Measurements from ENCODE around the gene USP19. TPM values are rescaled to one million over a fixed set of nuclear protein-coding genes. Genes with fewer than 3 reads are reported as not detected.
A peak's percentile ranks its signal among the peaks of the same experiment; 100 is the strongest.

USP19 gene
- total RNA-seq, 2 experiments from 2014 or later = 58.3 to 68.6 TPM

- Mint-ChIP-seq H3K36me3 (peaks cover 18% of the 10 kb centered on the region), H3K4me3 (no peak overlapping the region), H3K27ac (no peak overlapping the region), H3K4me1 (peaks cover 1% of the 10 kb centered on the region), H3K9me3 (ENCODE audit: low read depth) (no peaks in the 10 kb centered on the region), H3K27me3 (no peaks in the 10 kb centered on the region)
- ATAC-seq = no peak
- CTCF ChIA-PET = interaction anchor here (1.3 kb wide), 1 partner anchor 16 kb away, joined by 3 read pairs; the partner anchor contains the start of gene QRICH1
- DNase-seq = no peak
Measured at GRCh38 chr3:49110780-49111179, 9.8 kb downstream of the USP19 start.

GRCh38 chr3:49108346-49108745 lies 12.3 kb downstream of the USP19 start:
- ATAC-seq (no peak), DNase-seq (no peak)
- H3K4me1 Mint-ChIP-seq = peaks cover 20% of the 10 kb centered on the region
- CTCF ChIA-PET = interaction anchor here (1.2 to 1.5 kb wide), 2 partner anchors 50 to 62 kb away, joined by 3 to 6 read pairs; partner anchors contain the start of gene KLHDC8B
- no peaks in the 10 kb centered on the region for H3K27me3 Mint-ChIP-seq
- H3K9me3 Mint-ChIP-seq (ENCODE audit: low read depth) = no peaks in the 10 kb centered on the region
- H3K27ac Mint-ChIP-seq = no peak overlapping the region
- no peak overlapping the region for H3K4me3 Mint-ChIP-seq
- peaks cover 13% of the 10 kb centered on the region for H3K36me3 Mint-ChIP-seq

GRCh38 chr3:49104427-49105291 lies 16.0 kb downstream of the USP19 start, which contains the start of gene QARS1:
Gene QARS1 (minus strand): TSS chr3:49104757. CDS start chr3:49104733, 24 bp downstream.
- Mint-ChIP-seq H3K9me3 (ENCODE audit: low read depth) (no peaks in the 10 kb centered on the region), H3K36me3 (peaks cover 38% of the 10 kb centered on the region), H3K4me3 (peak within 1 kb of the TSS; percentile 98), H3K27me3 (no peaks in the 10 kb centered on the region), H3K27ac (peak within 1 kb of the TSS; percentile 97), H3K4me1 (peaks cover 31% of the 10 kb centered on the region)
- CTCF ChIA-PET = interaction anchor here (1.0 to 5.7 kb wide), 3 partner anchors 10 to 16 kb away, joined by 5 to 44 read pairs (median 5); partner anchors contain the start of genes QRICH1 and USP19
- DNase-seq (peak; percentile 95), ATAC-seq (peak; percentile 99)

- H3K4me3 Mint-ChIP-seq = peak overlapping the region; percentile 98
- ATAC-seq = no peak
Measured at GRCh38 chr3:49104052-49104426, 16.6 kb downstream of the USP19 start.

GRCh38 chr3:49100046-49100615 lies 20.5 kb downstream of the USP19 start:
- H3K4me3 Mint-ChIP-seq = no peak overlapping the region
- H3K9me3 Mint-ChIP-seq (ENCODE audit: low read depth) = no peaks in the 10 kb centered on the region

More at GRCh38 chr3:49104052-49104426, 16.6 kb downstream of the USP19 start:
- H3K27me3 Mint-ChIP-seq = no peaks in the 10 kb centered on the region
- H3K4me1 Mint-ChIP-seq = peaks cover 31% of the 10 kb centered on the region
- CTCF ChIA-PET = interaction anchor here (1.0 to 5.7 kb wide), 2 partner anchors 9 to 14 kb away, joined by 5 to 44 read pairs; partner anchors contain the start of gene QRICH1
- H3K9me3 Mint-ChIP-seq (ENCODE audit: low read depth) = no peaks in the 10 kb centered on the region
- H3K36me3 Mint-ChIP-seq = peaks cover 35% of the 10 kb centered on the region
- peak overlapping the region; percentile 97 for H3K27ac Mint-ChIP-seq
- no peak for DNase-seq

GRCh38 chr3:49098910-49099630 lies 21.6 kb downstream of the USP19 start:
- CTCF ChIA-PET = interaction anchor here (1.5 kb wide), 1 partner anchor 72 kb away, joined by 3 read pairs; the partner anchor contains the start of gene KLHDC8B
- Mint-ChIP-seq H3K4me1 (peaks cover 26% of the 10 kb centered on the region), H3K27ac (no peak overlapping the region), H3K27me3 (no peaks in the 10 kb centered on the region), H3K4me3 (no peak overlapping the region), H3K36me3 (peaks cover 47% of the 10 kb centered on the region), H3K9me3 (ENCODE audit: low read depth) (no peaks in the 10 kb centered on the region)
- ATAC-seq = no peak
- DNase-seq = no peak

More at GRCh38 chr3:49100046-49100615, 20.5 kb downstream of the USP19 start:
- no peak overlapping the region for H3K27ac Mint-ChIP-seq
- H3K36me3 Mint-ChIP-seq = peaks cover 47% of the 10 kb centered on the region
- CTCF ChIA-PET = no interaction called here
- ATAC-seq (no peak), DNase-seq (no peak)
- H3K27me3 Mint-ChIP-seq = no peaks in the 10 kb centered on the region
- H3K4me1 Mint-ChIP-seq = peaks cover 28% of the 10 kb centered on the region

- Mint-ChIP-seq H3K27ac (no peak overlapping the region), H3K36me3 (peaks cover 47% of the 10 kb centered on the region), H3K4me3 (no peak overlapping the region), H3K9me3 (ENCODE audit: low read depth) (no peaks in the 10 kb centered on the region), H3K27me3 (no peaks in the 10 kb centered on the region), H3K4me1 (peaks cover 19% of the 10 kb centered on the region)
- DNase-seq = no peak
- ATAC-seq = no peak
- CTCF ChIA-PET = interaction anchor here (1.5 kb wide), 1 partner anchor 73 kb away, joined by 3 read pairs; the partner anchor contains the start of gene KLHDC8B
Measured at GRCh38 chr3:49098429-49098828, 22.2 kb downstream of the USP19 start.

- DNase-seq = peak; percentile 99
- Mint-ChIP-seq H3K36me3 (peaks cover 29% of the 10 kb centered on the region), H3K4me1 (peaks cover 39% of the 10 kb centered on the region), H3K27ac (peak within 1 kb of the TSS; percentile 96), H3K9me3 (ENCODE audit: low read depth) (no peaks in the 10 kb centered on the region), H3K4me3 (peak within 1 kb of the TSS; percentile 89), H3K27me3 (no peaks in the 10 kb centered on the region)
- ATAC-seq = peak; percentile 87
- CTCF ChIA-PET = interaction anchor here (0.8 to 3.3 kb wide), 23 partner anchors 10 to 408 kb away, joined by 3 to 44 read pairs (median 5); partner anchors contain the start of genes DAG1, IMPDH2, KLHDC8B and NCKIPSD
Measured at GRCh38 chr3:49093853-49094767, 26.5 kb downstream of the USP19 start, which contains the start of gene QRICH1. Gene QRICH1 (minus strand): TSS chr3:49094071. CDS start chr3:49077017, 17,054 bp downstream.

GRCh38 chr3:49092938-49093852 lies 27.4 kb downstream of the USP19 start:
- Mint-ChIP-seq H3K27ac (peak overlapping the region; percentile 96), H3K9me3 (ENCODE audit: low read depth) (no peaks in the 10 kb centered on the region), H3K4me1 (peaks cover 41% of the 10 kb centered on the region), H3K4me3 (peak overlapping the region; percentile 89), H3K36me3 (peaks cover 23% of the 10 kb centered on the region), H3K27me3 (no peaks in the 10 kb centered on the region)
- ATAC-seq = peak; percentile 46
- DNase-seq = peak; percentile 90
- CTCF ChIA-PET = interaction anchor here (0.6 to 3.3 kb wide), 23 partner anchors 10 to 407 kb away, joined by 3 to 44 read pairs (median 5); partner anchors contain the start of genes DAG1, IMPDH2, KLHDC8B and NCKIPSD

- CTCF ChIA-PET = interaction anchor here (0.5 to 1.1 kb wide), 3 partner anchors 9 to 253 kb away, joined by 3 to 6 read pairs (median 3); no protein-coding TSS in a partner anchor
- no peak overlapping the region for H3K27ac Mint-ChIP-seq
- H3K9me3 Mint-ChIP-seq (ENCODE audit: low read depth) = no peaks in the 10 kb centered on the region
- DNase-seq = no peak
- peaks cover 4% of the 10 kb centered on the region for H3K4me1 Mint-ChIP-seq
- H3K4me3 Mint-ChIP-seq = no peak overlapping the region
- H3K36me3 Mint-ChIP-seq = peaks cover 19% of the 10 kb centered on the region
- H3K27me3 Mint-ChIP-seq = no peaks in the 10 kb centered on the region
- no peak for ATAC-seq
Measured at GRCh38 chr3:49081429-49081828, 39.2 kb downstream of the USP19 start.

GRCh38 chr3:49079270-49079669 lies 41.4 kb downstream of the USP19 start:
- no peak overlapping the region for H3K4me3 Mint-ChIP-seq
- H3K36me3 Mint-ChIP-seq = peaks cover 29% of the 10 kb centered on the region
- H3K4me1 Mint-ChIP-seq = peaks cover 4% of the 10 kb centered on the region
- no peak overlapping the region for H3K27ac Mint-ChIP-seq
- CTCF ChIA-PET = no interaction called here
- H3K27me3 Mint-ChIP-seq = no peaks in the 10 kb centered on the region
- ATAC-seq (no peak), DNase-seq (no peak)
- H3K9me3 Mint-ChIP-seq (ENCODE audit: low read depth) = no peaks in the 10 kb centered on the region

Measured in activated CD8-positive, alpha-beta memory T cell treated with anti-CD3 and anti-CD28 coated beads, Interleukin-2, amount 10 ng/mL, durations not matched to agents 7 days and 5 days (primary cell).